CD4-positive, alpha-beta T cell (primary cell): Measurements from ENCODE around the gene GOLGA7B. TPM values are rescaled to one million over a fixed set of nuclear protein-coding genes. Genes with fewer than 3 reads are reported as not detected.

Experiments
- ATAC-seq: fragments of 200-7000 bp; cut with Tn5 transposase; one replicate; pipeline ENCODE4 v1.10.0; 2022; ENCODE audit warnings: mild to moderate bottlenecking; ENCODE audit not compliant: poor library complexity
- CTCF ChIA-PET: fragments of 350-600 bp; sonication (Branson Sonifier 250); formaldehyde crosslinking; loops from one replicate; lab custom pipeline; 2021; ENCODE audit warnings: antibody characterized with exemption, inconsistent platforms; lab: Charles Lee
- POLR2A ChIA-PET: fragments of 350-600 bp; sonication (Branson Sonifier 250); formaldehyde crosslinking; loops from one replicate; lab custom pipeline; 2021; ENCODE audit warnings: antibody characterized with exemption, inconsistent platforms; lab: Charles Lee
- DNase-seq, 14 experiments: peaks; one replicate each; pipeline ENCODE4 v3.0.0-alpha.2; 2013 to 2020; ENCODE audit warnings: mixed read lengths in 2 of 14
- H3K27ac ChIP-seq, 2 donors: one replicate each; pipeline versions ENCODE4 v1.5.1 to v1.7.0; 2013; ENCODE audit warnings: low read length in 2 of 2, low read depth in 1 of 2, mild to moderate bottlenecking in 1 of 2
- H3K27me3 ChIP-seq, 2 experiments: 1 replicate in 1 of 2; 2 replicates in 1 of 2; pipeline versions ENCODE4 v1.6.1 to v1.7.0; 2013; ENCODE audit warnings: low read length in 2 of 2, control low read depth in 1 of 2, mild to moderate bottlenecking in 1 of 2, moderate library complexity in 1 of 2; ENCODE audit not compliant: insufficient read depth in 2 of 2, control insufficient read depth in 1 of 2
- H3K36me3 ChIP-seq: one replicate; pipeline ENCODE4 v1.6.1; 2013; ENCODE audit warnings: low read length, control low read depth; ENCODE audit not compliant: insufficient read depth
- H3K4me1 ChIP-seq: one replicate; pipeline ENCODE4 v1.6.1; 2013; ENCODE audit warnings: low read length, control low read depth; ENCODE audit not compliant: insufficient read depth
- H3K4me3 ChIP-seq: one replicate; pipeline ENCODE4 v1.5.1; 2013; ENCODE audit warnings: mild to moderate bottlenecking, low read length, moderate library complexity
- H3K9me3 ChIP-seq, 2 experiments: 1 replicate in 1 of 2; 2 replicates in 1 of 2; pipeline versions ENCODE4 v1.6.1 to v1.7.0; 2013; ENCODE audit warnings: low read length in 2 of 2, mild to moderate bottlenecking in 2 of 2, control low read depth in 1 of 2, moderate library complexity in 1 of 2; ENCODE audit not compliant: control insufficient read depth in 1 of 2, insufficient read depth in 1 of 2
- H3K27ac Mint-ChIP-seq: one replicate; pipeline ENCODE4 v1.8.0; 2020; ENCODE audit warnings: mixed read lengths
- H3K27me3 Mint-ChIP-seq: one replicate; pipeline ENCODE4 v1.8.0; 2021; ENCODE audit warnings: mixed read lengths
- H3K36me3 Mint-ChIP-seq: one replicate; pipeline ENCODE4 v1.8.0; 2021; ENCODE audit warnings: low read depth, mixed read lengths
- H3K4me1 Mint-ChIP-seq: one replicate; pipeline ENCODE4 v1.8.0; 2021; ENCODE audit warnings: low read depth, mixed read lengths
- H3K4me3 Mint-ChIP-seq: one replicate; pipeline ENCODE4 v1.8.0; 2020; ENCODE audit warnings: mild to moderate bottlenecking, mixed read lengths
- H3K9me3 Mint-ChIP-seq: one replicate; pipeline ENCODE4 v1.8.0; 2020; ENCODE audit warnings: mixed read lengths
- intact Hi-C, 2 experiments: fragments of 100-400 bp; cut with DNase I in 1 of 2; cut with micrococcal nuclease in 1 of 2; formaldehyde crosslinking; loops; one replicate each; pipeline versions ENCODE4 v1.15.1 to v1.9.0; 2023 to 2025; cut with DNase I, micrococcal nuclease
- total RNA-seq, 174 experiments: library from RNA in 2 of 174; stranded (reverse) in 2 of 174; gene quantifications; one replicate each; pipeline ENCODE4 v1.2.3 and lab custom pipeline; 2021 to 2026
- TF ChIP-seq, protein P1 (sequence below): fragments of 200-600 bp; IDR thresholded peaks from one replicate; pipeline ENCODE4 v1.8.0; 2022; ENCODE audit warnings: antibody characterized with exemption, mild to moderate bottlenecking

GOLGA7B gene
- total RNA-seq, 2 experiments from 2014 or later = 4.5 to 6.1 TPM

DNA sequence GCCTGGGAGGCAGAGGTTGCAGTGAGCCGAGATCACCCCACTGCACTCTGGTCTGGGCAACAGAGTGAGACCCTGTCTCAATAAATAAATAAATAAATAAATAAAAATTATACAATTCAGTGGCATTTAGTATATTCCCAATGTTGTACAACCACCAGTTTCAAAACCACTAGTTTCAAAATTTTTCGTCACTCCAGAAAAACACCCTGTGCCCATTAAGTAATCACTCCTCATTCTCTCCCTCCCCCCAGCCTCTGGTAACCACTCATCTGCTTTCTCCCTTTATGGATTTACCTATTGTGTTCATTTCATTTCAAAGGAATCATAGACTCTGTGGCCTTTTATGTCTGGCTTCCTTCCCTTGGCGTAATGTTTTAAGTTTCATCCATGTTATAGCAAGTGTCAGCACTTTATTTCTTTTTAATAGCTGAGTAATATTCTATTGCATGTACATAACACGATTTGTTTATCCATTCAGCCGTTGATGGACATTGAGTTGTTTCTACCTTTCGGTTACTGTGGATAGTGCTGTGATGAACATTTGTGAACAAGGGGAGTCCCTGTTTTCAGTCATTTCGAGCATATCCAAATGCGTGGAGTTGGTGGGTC lies 29.4 kb upstream of the GOLGA7B start:
- ATAC-seq (no peak), DNase-seq (no peak)
- Mint-ChIP-seq H3K36me3 (no peaks in the 10 kb centered on the region), H3K27ac (no peak overlapping the region), H3K27me3 (no peaks in the 10 kb centered on the region), H3K4me3 (no peak overlapping the region), H3K9me3 (no peaks in the 10 kb centered on the region), H3K4me1 (no peaks in the 10 kb centered on the region)
- TF ChIP-seq, protein P1, sequence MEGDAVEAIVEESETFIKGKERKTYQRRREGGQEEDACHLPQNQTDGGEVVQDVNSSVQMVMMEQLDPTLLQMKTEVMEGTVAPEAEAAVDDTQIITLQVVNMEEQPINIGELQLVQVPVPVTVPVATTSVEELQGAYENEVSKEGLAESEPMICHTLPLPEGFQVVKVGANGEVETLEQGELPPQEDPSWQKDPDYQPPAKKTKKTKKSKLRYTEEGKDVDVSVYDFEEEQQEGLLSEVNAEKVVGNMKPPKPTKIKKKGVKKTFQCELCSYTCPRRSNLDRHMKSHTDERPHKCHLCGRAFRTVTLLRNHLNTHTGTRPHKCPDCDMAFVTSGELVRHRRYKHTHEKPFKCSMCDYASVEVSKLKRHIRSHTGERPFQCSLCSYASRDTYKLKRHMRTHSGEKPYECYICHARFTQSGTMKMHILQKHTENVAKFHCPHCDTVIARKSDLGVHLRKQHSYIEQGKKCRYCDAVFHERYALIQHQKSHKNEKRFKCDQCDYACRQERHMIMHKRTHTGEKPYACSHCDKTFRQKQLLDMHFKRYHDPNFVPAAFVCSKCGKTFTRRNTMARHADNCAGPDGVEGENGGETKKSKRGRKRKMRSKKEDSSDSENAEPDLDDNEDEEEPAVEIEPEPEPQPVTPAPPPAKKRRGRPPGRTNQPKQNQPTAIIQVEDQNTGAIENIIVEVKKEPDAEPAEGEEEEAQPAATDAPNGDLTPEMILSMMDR = no peak
- CTCF ChIA-PET = no interaction called here
- Histone ChIP-seq H3K4me3 (no peak overlapping the region), H3K4me1 (no peaks in the 10 kb centered on the region), H3K27ac (no peak overlapping the region), H3K36me3 (no peaks in the 10 kb centered on the region), H3K9me3 (no peaks in the 10 kb centered on the region), H3K27me3 (peaks cover 0 to 3% of the 10 kb centered on the region in 2 experiments)
- intact Hi-C loops = no loop called here
- POLR2A ChIA-PET = no interaction called here

DNA sequence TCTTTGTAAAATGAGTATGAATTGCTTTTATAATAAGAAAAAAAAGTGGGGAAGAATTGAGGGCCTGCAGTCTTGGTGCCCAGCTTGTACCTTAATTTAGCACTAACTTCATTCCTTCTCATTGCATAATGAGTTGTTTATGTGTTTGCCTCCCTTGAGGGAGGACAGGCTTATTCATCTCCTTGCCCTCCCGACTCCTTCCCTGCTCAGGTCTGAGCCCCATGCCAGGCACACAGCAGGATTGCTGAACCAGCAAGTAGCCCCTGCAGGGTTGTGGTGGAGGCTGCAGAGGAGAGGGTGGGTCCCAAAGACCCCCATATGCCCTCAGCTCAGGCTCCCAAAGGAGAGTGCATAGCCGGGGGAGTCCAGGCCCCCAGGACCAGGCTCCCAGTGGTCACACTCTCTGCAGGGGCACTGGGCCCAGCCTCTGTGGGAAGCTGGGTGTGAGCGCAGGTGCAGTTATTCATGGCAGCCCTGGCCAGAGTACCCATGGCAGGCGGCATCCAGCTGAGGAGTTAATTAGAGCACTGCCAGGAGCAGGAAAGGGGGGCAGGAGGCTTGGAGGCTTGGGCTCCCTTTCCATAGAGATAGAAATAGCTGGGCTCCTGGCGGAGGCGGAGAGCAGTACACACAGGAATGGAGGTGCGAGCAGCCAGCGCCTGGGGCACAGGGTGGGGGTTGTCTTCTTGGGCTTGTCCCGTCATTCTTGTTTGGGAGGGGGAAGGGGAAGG lies 28.2 kb upstream of the GOLGA7B start:
- Mint-ChIP-seq H3K27ac (no peak overlapping the region), H3K4me1 (no peaks in the 10 kb centered on the region), H3K36me3 (no peaks in the 10 kb centered on the region), H3K9me3 (no peaks in the 10 kb centered on the region), H3K27me3 (no peaks in the 10 kb centered on the region), H3K4me3 (no peak overlapping the region)
- ChIA-PET POLR2A (no interaction called here), CTCF (no interaction called here)
- Histone ChIP-seq H3K4me1 (no peaks in the 10 kb centered on the region), H3K9me3 (no peaks in the 10 kb centered on the region), H3K36me3 (no peaks in the 10 kb centered on the region), H3K4me3 (no peak overlapping the region), H3K27ac (no peak overlapping the region), H3K27me3 (peaks cover 0 to 3% of the 10 kb centered on the region in 2 experiments)
- DNase-seq (no peak), ATAC-seq (no peak)
- TF ChIP-seq, protein P1 = no peak
- intact Hi-C loops = no loop called here

DNA sequence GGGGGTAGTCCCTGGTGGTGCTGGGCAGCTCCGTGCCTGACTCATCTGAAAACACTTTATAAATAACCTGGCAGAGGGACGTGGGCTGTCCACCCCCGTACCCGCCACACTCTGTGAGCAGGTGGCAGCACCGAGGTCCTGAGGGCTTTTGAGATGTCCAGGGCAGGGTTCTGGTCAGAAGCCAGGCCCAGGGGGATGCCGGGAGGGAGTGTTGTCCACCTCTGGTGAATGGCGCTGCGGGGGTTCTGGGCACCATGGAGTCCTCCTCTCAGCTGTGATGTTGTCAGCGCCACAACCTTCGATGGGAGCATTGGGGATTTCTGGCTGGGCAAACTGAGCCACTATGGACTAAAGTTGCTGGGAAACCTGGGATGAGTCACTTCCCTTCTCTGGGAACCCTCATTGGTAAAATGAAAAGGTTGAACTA lies 27.4 kb upstream of the GOLGA7B start:
- Mint-ChIP-seq H3K27ac (no peak overlapping the region), H3K36me3 (no peaks in the 10 kb centered on the region), H3K9me3 (no peaks in the 10 kb centered on the region), H3K4me3 (no peak overlapping the region), H3K4me1 (no peaks in the 10 kb centered on the region), H3K27me3 (no peaks in the 10 kb centered on the region)
- Histone ChIP-seq H3K27me3 (peaks cover 0 to 3% of the 10 kb centered on the region in 2 experiments), H3K9me3 (no peaks in the 10 kb centered on the region), H3K4me3 (no peak overlapping the region), H3K27ac (no peak overlapping the region), H3K4me1 (no peaks in the 10 kb centered on the region), H3K36me3 (no peaks in the 10 kb centered on the region)
- ChIA-PET CTCF (no interaction called here), POLR2A (no interaction called here)
- TF ChIP-seq, protein P1 = no peak
- ATAC-seq = no peak
- intact Hi-C loops = no loop called here
- DNase-seq = no peak
